ENCODE data around the gene GNA15.
"Not testable (repeated sequence)": the region's sequence is repeated elsewhere in the genome, so short reads cannot be mapped to it uniquely, and the experiment has no call there.

The GNA15 gene

GRCh38 chr19:3176715-3177501 lies 41.1 kb downstream of the GNA15 start:
- DNase-seq: peak; percentile 63

- DNase-seq: no peak
These were observed 42.6 kb downstream of the GNA15 start, which contains the start of gene S1PR4 for GRCh38 chr19:3178377-3178972. TSS of gene S1PR4 (plus strand) at chr19:3178769. CDS start at chr19:3178793, 24 bp downstream.

GRCh38 chr19:3178973-3179738 lies 43.3 kb downstream of the GNA15 start:
- DNase-seq: no peak

- DNase-seq: no peak
These were observed 44.0 kb downstream of the GNA15 start for GRCh38 chr19:3179739-3180293.

GRCh38 chr19:3183721-3184641 lies 48.1 kb downstream of the GNA15 start:
- DNase-seq: no peak

- no peak for DNase-seq
These were observed 49.1 kb downstream of the GNA15 start for GRCh38 chr19:3184847-3185460.

- DNase-seq: peak; percentile 94
These were observed 49.8 kb downstream of the GNA15 start, which contains the start of gene NCLN for GRCh38 chr19:3185461-3186159. TSS of gene NCLN (plus strand) at chr19:3185930. CDS start at chr19:3186031, 101 bp downstream.

- no peak for DNase-seq
These were observed 50.4 kb downstream of the GNA15 start for GRCh38 chr19:3186160-3186688.

GRCh38 chr19:3186891-3187661 lies 51.2 kb downstream of the GNA15 start:
- DNase-seq: no peak

GRCh38 chr19:3187662-3188511 lies 52.1 kb downstream of the GNA15 start:
- DNase-seq: no peak

- DNase-seq: no peak
These were observed 53.1 kb downstream of the GNA15 start for GRCh38 chr19:3188627-3189596.

GRCh38 chr19:3189702-3190469 lies 54.1 kb downstream of the GNA15 start:
- DNase-seq: no peak

GRCh38 chr19:3190470-3190770 lies 54.6 kb downstream of the GNA15 start:
- no peak for DNase-seq

GRCh38 chr19:3190921-3191805 lies 55.3 kb downstream of the GNA15 start:
- no peak for DNase-seq

GRCh38 chr19:3191806-3192104 lies 55.9 kb downstream of the GNA15 start:
- not testable (repeated sequence) for DNase-seq

- no peak for DNase-seq
These were observed 56.4 kb downstream of the GNA15 start for GRCh38 chr19:3192228-3192635.

All from fibroblast of skin of back (primary cell).